Measurements from ENCODE around the gene GFER. TPM values are rescaled to one million over a fixed set of nuclear protein-coding genes. Genes with fewer than 3 reads are reported as not detected.

The GFER gene
- total RNA-seq, 1 experiment from 2014 or later: 43.5 TPM

DNA sequence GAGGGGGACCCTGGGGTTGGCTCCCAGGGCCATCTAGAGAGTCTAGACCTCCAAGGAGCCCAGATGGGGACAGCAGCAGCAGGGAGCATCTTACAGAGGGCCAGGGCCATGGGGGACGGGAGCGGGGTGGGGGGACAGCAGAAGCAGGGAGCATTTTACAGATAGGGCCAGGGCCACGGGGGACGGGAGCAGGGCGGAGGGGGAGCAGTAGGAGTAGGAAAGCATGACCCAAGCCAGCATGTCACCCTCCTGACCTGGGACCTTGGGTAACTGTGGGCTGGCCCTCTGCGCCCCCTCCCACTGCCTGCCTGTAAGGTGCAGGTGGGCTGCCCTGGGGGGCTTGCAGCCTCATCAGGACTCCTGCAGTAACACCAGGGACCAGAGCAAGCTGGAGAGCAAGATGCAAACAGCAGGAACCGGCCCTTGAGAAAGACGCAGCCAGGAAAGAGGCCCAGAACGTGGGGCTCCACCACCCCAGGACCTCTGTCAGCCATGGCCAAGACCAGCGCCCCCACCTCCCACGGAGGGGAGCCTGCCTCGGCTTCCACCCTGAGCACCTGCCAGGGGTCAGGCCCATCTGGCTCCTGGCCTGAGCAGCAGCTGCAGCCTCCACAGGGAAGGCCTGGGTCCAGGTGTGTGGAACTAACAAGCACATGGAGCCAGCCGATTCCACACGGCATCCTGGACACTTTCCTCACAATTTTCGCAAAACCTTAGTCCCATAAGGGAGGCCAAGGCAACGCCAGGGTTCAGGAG is 23.3 kb downstream of the GFER start:
- Mint-ChIP-seq H3K4me3 (ENCODE audit: low read depth, unreplicated experiment) (peak overlapping the region; percentile 89), H3K36me3 (ENCODE audit: insufficient read depth, unreplicated experiment) (peaks cover 45% of the 10 kb centered on the region), H3K4me1 (ENCODE audit: low read depth, unreplicated experiment) (peaks cover 38% of the 10 kb centered on the region), H3K9me3 (ENCODE audit: low read depth, unreplicated experiment) (no peaks in the 10 kb centered on the region), H3K27ac (ENCODE audit: unreplicated experiment) (peak overlapping the region; percentile 40), H3K27me3 (ENCODE audit: unreplicated experiment) (no peaks in the 10 kb centered on the region)
- CTCF ChIA-PET: interaction anchor here (1.1 to 1.6 kb wide), 3 partner anchors 26 to 133 kb away, joined by 3 to 6 read pairs (median 3); partner anchors contain the start of gene RPS2
- no TSS peak for BruUV-seq (replicated peaks)
- no peak for DNase-seq
- intact Hi-C loops (cut with micrococcal nuclease; ENCODE audit: unreplicated experiment): no loop called here
- TF ChIP-seq, protein P1, sequence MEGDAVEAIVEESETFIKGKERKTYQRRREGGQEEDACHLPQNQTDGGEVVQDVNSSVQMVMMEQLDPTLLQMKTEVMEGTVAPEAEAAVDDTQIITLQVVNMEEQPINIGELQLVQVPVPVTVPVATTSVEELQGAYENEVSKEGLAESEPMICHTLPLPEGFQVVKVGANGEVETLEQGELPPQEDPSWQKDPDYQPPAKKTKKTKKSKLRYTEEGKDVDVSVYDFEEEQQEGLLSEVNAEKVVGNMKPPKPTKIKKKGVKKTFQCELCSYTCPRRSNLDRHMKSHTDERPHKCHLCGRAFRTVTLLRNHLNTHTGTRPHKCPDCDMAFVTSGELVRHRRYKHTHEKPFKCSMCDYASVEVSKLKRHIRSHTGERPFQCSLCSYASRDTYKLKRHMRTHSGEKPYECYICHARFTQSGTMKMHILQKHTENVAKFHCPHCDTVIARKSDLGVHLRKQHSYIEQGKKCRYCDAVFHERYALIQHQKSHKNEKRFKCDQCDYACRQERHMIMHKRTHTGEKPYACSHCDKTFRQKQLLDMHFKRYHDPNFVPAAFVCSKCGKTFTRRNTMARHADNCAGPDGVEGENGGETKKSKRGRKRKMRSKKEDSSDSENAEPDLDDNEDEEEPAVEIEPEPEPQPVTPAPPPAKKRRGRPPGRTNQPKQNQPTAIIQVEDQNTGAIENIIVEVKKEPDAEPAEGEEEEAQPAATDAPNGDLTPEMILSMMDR (IDR thresholded peaks at IDR 0.05; ENCODE audit: unreplicated experiment): no peak

DNA sequence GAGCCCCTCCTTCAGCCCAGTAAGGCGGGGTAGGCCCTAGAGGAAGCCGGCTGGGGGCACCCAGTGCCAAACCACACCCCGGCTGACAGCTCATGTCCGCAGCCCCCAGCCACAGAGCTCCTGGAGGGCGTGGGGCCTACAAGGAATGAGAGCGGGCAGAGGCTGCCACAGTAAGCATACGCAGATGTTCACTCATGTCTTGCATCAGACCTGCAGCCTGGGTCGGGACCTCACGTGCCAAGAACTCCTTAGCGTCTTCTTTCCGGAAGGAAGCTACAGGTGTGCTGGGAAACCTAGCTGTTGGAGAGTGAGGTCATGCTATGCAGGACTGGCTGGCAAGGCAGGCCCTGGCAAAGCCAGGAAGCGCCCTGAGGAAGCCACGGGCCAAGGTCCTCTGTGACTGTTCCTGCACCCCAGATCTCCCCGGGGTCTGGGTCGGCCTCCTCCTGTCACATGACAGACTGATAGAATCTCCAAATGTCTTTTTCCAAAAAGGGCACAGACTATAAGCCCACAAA is 24.1 kb downstream of the GFER start:
- peaks cover 44% of the 10 kb centered on the region for H3K36me3 Mint-ChIP-seq (ENCODE audit: insufficient read depth, unreplicated experiment)

DNA sequence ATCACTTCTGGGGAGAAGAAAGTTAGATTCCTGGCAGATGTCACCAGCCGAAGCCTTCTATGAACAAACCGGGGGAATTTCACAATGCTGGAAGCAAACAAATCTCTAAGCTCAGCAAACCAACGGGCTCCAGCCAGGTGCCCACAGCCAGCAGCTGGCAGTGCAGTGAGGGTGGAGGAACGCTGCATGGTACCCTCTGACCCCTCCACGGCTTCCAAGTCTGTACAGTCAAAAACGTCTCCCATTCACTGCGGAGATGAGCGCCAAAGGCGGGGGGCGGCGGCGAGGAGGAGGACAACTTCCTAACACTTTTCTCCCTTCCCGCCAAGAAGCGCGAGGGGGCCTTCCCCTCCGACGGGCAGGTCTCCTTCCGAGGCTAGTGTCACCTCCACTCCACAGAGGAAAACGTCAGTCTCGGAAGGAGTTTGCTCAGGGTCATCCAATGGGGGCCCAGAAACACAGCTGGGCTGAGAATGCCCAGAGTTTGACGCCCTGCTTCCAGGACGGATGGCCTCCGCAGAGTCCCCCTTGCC is 24.7 kb downstream of the GFER start:
- no TSS peak for BruUV-seq (replicated peaks)
- Mint-ChIP-seq H3K36me3 (ENCODE audit: insufficient read depth, unreplicated experiment) (peaks cover 44% of the 10 kb centered on the region), H3K9me3 (ENCODE audit: low read depth, unreplicated experiment) (no peaks in the 10 kb centered on the region), H3K4me1 (ENCODE audit: low read depth, unreplicated experiment) (peaks cover 38% of the 10 kb centered on the region), H3K27me3 (ENCODE audit: unreplicated experiment) (no peaks in the 10 kb centered on the region), H3K27ac (ENCODE audit: unreplicated experiment) (peak overlapping the region; percentile 40), H3K4me3 (ENCODE audit: low read depth, unreplicated experiment) (peak overlapping the region; percentile 89)
- intact Hi-C loops (cut with micrococcal nuclease; ENCODE audit: unreplicated experiment): no loop called here
- TF ChIP-seq, protein P1 (IDR thresholded peaks at IDR 0.05; ENCODE audit: unreplicated experiment): no peak
- no peak for DNase-seq
- CTCF ChIA-PET: interaction anchor here (0.7 to 1.6 kb wide), 6 partner anchors 12 to 139 kb away, joined by 3 to 6 read pairs (median 4); partner anchors contain the start of genes RAB26 and RPS2

More for the DNA sequence above, 24.1 kb downstream of the GFER start:
- Mint-ChIP-seq H3K27ac (ENCODE audit: unreplicated experiment) (peak overlapping the region; percentile 40), H3K9me3 (ENCODE audit: low read depth, unreplicated experiment) (no peaks in the 10 kb centered on the region), H3K27me3 (ENCODE audit: unreplicated experiment) (no peaks in the 10 kb centered on the region), H3K4me1 (ENCODE audit: low read depth, unreplicated experiment) (peaks cover 38% of the 10 kb centered on the region), H3K4me3 (ENCODE audit: low read depth, unreplicated experiment) (peak overlapping the region; percentile 89)
- BruUV-seq (replicated peaks): TSS peak; percentile 78
- CTCF ChIA-PET: interaction anchor here (0.7 to 1.6 kb wide), 6 partner anchors 13 to 140 kb away, joined by 3 to 6 read pairs (median 4); partner anchors contain the start of genes RAB26 and RPS2
- intact Hi-C loops (cut with micrococcal nuclease; ENCODE audit: unreplicated experiment): no loop called here
- DNase-seq: peak; percentile 66
- TF ChIP-seq, protein P1 (IDR thresholded peaks at IDR 0.05; ENCODE audit: unreplicated experiment): no peak

DNA sequence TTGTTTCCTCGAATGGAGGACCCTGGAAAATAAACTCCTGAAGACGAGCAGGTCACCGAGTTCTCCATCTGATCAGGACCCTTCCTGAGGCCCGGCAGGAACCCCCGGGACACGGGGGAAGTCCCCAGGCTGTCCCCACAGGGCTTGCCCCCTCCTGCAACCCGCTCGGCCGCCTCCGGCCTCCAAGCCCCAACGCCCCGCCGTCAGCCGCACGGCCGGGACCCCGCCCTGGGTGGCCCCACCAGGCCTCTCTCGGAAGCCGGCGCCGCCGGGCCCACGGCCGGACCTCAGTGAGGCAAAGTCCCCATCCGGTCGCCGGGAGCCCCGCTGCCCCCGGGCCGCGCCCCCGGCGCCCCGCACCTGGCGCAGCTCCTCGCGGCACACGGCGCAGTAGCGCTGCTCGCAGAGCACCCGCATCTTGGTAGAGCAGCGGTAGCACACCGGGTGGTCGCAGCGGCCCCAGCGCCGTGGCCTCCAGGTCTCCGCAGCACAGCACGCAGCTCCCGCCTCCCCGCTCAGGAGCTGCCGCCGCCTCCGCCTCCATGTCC is 25.2 kb downstream of the GFER start:
- no TSS peak for BruUV-seq (replicated peaks)
- Mint-ChIP-seq H3K4me1 (ENCODE audit: low read depth, unreplicated experiment) (peaks cover 38% of the 10 kb centered on the region), H3K27me3 (ENCODE audit: unreplicated experiment) (no peaks in the 10 kb centered on the region), H3K4me3 (ENCODE audit: low read depth, unreplicated experiment) (peak overlapping the region; percentile 89), H3K27ac (ENCODE audit: unreplicated experiment) (peak overlapping the region; percentile 40), H3K9me3 (ENCODE audit: low read depth, unreplicated experiment) (no peaks in the 10 kb centered on the region), H3K36me3 (ENCODE audit: insufficient read depth, unreplicated experiment) (peaks cover 44% of the 10 kb centered on the region)
- TF ChIP-seq, protein P1 (IDR thresholded peaks at IDR 0.05; ENCODE audit: unreplicated experiment): no peak
- intact Hi-C loops (cut with micrococcal nuclease; ENCODE audit: unreplicated experiment): no loop called here
- CTCF ChIA-PET: interaction anchor here (1.2 to 1.6 kb wide), 3 partner anchors 13 to 139 kb away, joined by 3 to 4 read pairs (median 4); partner anchors contain the start of genes RAB26 and RPS2
- peak; percentile 37 for DNase-seq
